Measurements from ENCODE around the gene ACAN. TPM values are rescaled to one million over a fixed set of nuclear protein-coding genes. Genes with fewer than 3 reads are reported as not detected.

Gene ACAN
- polyA plus RNA-seq, 3 donors = not detected

DNA sequence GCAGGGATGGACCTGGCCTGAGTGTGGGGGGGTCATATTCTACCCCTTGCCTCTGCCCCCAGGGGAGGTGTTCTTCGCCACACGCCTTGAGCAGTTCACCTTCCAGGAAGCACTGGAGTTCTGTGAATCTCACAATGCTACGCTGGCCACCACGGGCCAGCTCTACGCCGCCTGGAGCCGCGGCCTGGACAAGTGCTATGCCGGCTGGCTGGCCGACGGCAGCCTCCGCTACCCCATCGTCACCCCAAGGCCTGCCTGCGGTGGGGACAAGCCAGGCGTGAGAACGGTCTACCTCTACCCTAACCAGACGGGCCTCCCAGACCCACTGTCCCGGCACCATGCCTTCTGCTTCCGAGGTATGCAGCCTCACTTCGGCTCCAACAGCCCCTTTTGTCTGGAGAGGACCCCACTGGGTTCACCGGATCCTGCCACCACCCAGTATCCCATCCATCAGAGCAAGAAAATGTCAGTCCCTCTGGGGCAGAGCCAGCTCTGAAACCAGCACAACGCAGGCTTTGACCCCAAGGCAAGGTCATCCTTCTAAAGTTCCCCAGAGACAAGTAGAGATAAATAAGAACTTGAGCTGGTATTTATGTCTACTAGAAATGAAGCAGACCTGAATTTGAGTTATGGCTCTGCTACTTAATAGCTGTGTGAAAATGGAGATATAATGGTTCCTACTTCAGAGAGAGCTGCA lies 46.3 kb downstream of the ACAN start:
- Histone ChIP-seq H3K27me3 (ENCODE audit: control insufficient read depth in 2 of 2, insufficient read depth in 2 of 2, low read length in 2 of 2) (no peaks in the 10 kb centered on the region), H3K4me2 (replicated peaks; ENCODE audit: extremely low read depth, low read length, poor library complexity, severe bottlenecking) (no peak overlapping the region), H3K9me3 (replicated peaks in 1 of 2; ENCODE audit: control insufficient read depth in 1 of 2, insufficient read depth in 1 of 2, low read length in 2 of 2) (peaks cover 4% of the 10 kb centered on the region in 2 donors), H3K4me3 (replicated peaks in 1 of 3; ENCODE audit: low read depth in 2 of 3, low read length in 3 of 3) (no peak overlapping the region), H3K36me3 (replicated peaks in 1 of 2; ENCODE audit: control insufficient read depth in 1 of 2, insufficient read depth in 2 of 2, low read length in 2 of 2) (no peaks in the 10 kb centered on the region), H3K27ac (ENCODE audit: low read depth in 1 of 2, low read length in 2 of 2) (no peak overlapping the region), H3K9ac (ENCODE audit: insufficient read depth, low read length, poor library complexity, severe bottlenecking) (no peak overlapping the region), H4K20me1 (ENCODE audit: insufficient read depth, low read length) (no peaks in the 10 kb centered on the region), H2AFZ (ENCODE audit: insufficient read depth, low read depth, low read length, poor library complexity, severe bottlenecking) (no peak overlapping the region), H3K79me2 (ENCODE audit: insufficient read depth, low read length) (no peaks in the 10 kb centered on the region), H3K4me1 (ENCODE audit: control insufficient read depth in 1 of 2, insufficient read depth in 2 of 2, low read length in 2 of 2) (no peaks in the 10 kb centered on the region)
- Mint-ChIP-seq H3K4me3 (no peak overlapping the region), H3K36me3 (no peaks in the 10 kb centered on the region), H3K9me3 (peaks cover 0 to 6% (median 3%) of the 10 kb centered on the region in 7 donors), H3K4me1 (no peaks in the 10 kb centered on the region), H3K27ac (no peak overlapping the region), H3K27me3 (ENCODE audit: low read depth in 3 of 3) (peaks cover 1 to 8% (median 2%) of the 10 kb centered on the region in 3 donors)
- intact Hi-C loops (cut with micrococcal nuclease) = no loop called here
- 94% methylated on average over 12 of the region's 22 CpGs for WGBS (ENCODE audit: insufficient coverage)
- TF ChIP-seq, protein P1, sequence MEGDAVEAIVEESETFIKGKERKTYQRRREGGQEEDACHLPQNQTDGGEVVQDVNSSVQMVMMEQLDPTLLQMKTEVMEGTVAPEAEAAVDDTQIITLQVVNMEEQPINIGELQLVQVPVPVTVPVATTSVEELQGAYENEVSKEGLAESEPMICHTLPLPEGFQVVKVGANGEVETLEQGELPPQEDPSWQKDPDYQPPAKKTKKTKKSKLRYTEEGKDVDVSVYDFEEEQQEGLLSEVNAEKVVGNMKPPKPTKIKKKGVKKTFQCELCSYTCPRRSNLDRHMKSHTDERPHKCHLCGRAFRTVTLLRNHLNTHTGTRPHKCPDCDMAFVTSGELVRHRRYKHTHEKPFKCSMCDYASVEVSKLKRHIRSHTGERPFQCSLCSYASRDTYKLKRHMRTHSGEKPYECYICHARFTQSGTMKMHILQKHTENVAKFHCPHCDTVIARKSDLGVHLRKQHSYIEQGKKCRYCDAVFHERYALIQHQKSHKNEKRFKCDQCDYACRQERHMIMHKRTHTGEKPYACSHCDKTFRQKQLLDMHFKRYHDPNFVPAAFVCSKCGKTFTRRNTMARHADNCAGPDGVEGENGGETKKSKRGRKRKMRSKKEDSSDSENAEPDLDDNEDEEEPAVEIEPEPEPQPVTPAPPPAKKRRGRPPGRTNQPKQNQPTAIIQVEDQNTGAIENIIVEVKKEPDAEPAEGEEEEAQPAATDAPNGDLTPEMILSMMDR (IDR thresholded peaks at IDR 0.05) = no peak
- no peak for DNase-seq

DNA sequence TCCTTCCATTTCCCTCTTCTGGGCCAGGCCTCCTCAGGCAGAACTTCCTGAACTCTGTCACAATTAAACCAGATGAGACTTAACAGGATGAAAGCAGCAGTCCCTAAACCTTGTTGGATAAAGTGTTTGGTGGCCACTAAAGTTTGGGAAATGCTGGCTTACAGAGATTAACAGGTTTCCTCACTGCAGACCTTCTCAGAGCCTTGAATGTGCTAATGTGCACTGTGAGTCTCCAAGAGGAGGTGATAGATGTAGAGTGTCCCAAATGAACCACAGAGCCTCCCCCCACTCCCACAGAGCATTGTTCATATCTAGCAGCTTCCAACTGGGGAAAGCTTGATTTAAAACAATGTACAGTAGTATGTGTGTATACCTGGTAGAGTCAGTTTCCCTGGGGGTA lies 49.2 kb downstream of the ACAN start:
- no peaks in the 10 kb centered on the region for H3K36me3 Mint-ChIP-seq
- no peaks in the 10 kb centered on the region for H3K4me1 Mint-ChIP-seq
- H3K27ac Mint-ChIP-seq = no peak overlapping the region
- no peak for DNase-seq
- Histone ChIP-seq H3K36me3 (replicated peaks in 1 of 2; ENCODE audit: control insufficient read depth in 1 of 2, insufficient read depth in 2 of 2, low read length in 2 of 2) (no peaks in the 10 kb centered on the region), H3K4me3 (replicated peaks in 1 of 3; ENCODE audit: low read depth in 2 of 3, low read length in 3 of 3) (no peak overlapping the region), H3K27ac (ENCODE audit: low read depth in 1 of 2, low read length in 2 of 2) (no peak overlapping the region), H3K9me3 (replicated peaks in 1 of 2; ENCODE audit: control insufficient read depth in 1 of 2, insufficient read depth in 1 of 2, low read length in 2 of 2) (peaks cover 4 to 16% of the 10 kb centered on the region in 2 donors), H3K4me2 (replicated peaks; ENCODE audit: extremely low read depth, low read length, poor library complexity, severe bottlenecking) (no peak overlapping the region), H2AFZ (ENCODE audit: insufficient read depth, low read depth, low read length, poor library complexity, severe bottlenecking) (no peak overlapping the region), H4K20me1 (ENCODE audit: insufficient read depth, low read length) (no peaks in the 10 kb centered on the region), H3K9ac (ENCODE audit: insufficient read depth, low read length, poor library complexity, severe bottlenecking) (no peak overlapping the region), H3K4me1 (ENCODE audit: control insufficient read depth in 1 of 2, insufficient read depth in 2 of 2, low read length in 2 of 2) (no peaks in the 10 kb centered on the region), H3K27me3 (ENCODE audit: control insufficient read depth in 2 of 2, insufficient read depth in 2 of 2, low read length in 2 of 2) (no peaks in the 10 kb centered on the region), H3K79me2 (ENCODE audit: insufficient read depth, low read length) (no peaks in the 10 kb centered on the region)
- no peak overlapping the region for H3K4me3 Mint-ChIP-seq
- peaks cover 9 to 16% (median 12%) of the 10 kb centered on the region in 7 donors for H3K9me3 Mint-ChIP-seq
- TF ChIP-seq, protein P1 (IDR thresholded peaks at IDR 0.05) = no peak
- peaks cover 1 to 7% (median 2%) of the 10 kb centered on the region in 3 donors for H3K27me3 Mint-ChIP-seq (ENCODE audit: low read depth in 3 of 3)
- intact Hi-C loops (cut with micrococcal nuclease) = no loop called here

Measured in CD14-positive monocyte (primary cell).